ENCODE data around the gene GPR180. TPM values are rescaled to one million over a fixed set of nuclear protein-coding genes. Genes with fewer than 3 reads are reported as not detected.
"Not testable (repeated sequence)": the region's sequence is repeated elsewhere in the genome, so short reads cannot be mapped to it uniquely, and the experiment has no call there.

The GPR180 gene
- total RNA-seq, 1 experiment from 2014 or later, result 11.5 TPM

- no peak for DNase-seq
- no peak overlapping the region for H3K9ac ChIP-seq (ENCODE audit: low read length)
- H3K36me3 ChIP-seq (ENCODE audit: insufficient read depth, low read length), result no peaks in the 10 kb centered on the region
- H3K4me2 ChIP-seq (ENCODE audit: low read depth, low read length, poor library complexity, severe bottlenecking), result no peak overlapping the region
- no peak overlapping the region for H3K27ac ChIP-seq (ENCODE audit: low read length)
- no peaks in the 10 kb centered on the region for H3K9me3 ChIP-seq (ENCODE audit: low read length)
- no peaks in the 10 kb centered on the region for H4K20me1 ChIP-seq (ENCODE audit: insufficient read depth, low read depth, low read length)
- H3K79me2 ChIP-seq (ENCODE audit: low read length), result no peaks in the 10 kb centered on the region
- no peak overlapping the region for H2AFZ ChIP-seq (ENCODE audit: low read length)
- no peaks in the 10 kb centered on the region for H3K9me2 ChIP-seq (replicated peaks; ENCODE audit: insufficient read depth, low read length)
- H3K4me1 ChIP-seq (ENCODE audit: low read length), result no peaks in the 10 kb centered on the region
- no peaks in the 10 kb centered on the region for H3K27me3 ChIP-seq (ENCODE audit: low read length)
- no peak overlapping the region for H3K4me3 ChIP-seq (ENCODE audit: low read length)
These were observed 35.4 kb downstream of the GPR180 start for GRCh38 chr13:94636942-94637578.

- H3K4me3 ChIP-seq (ENCODE audit: low read length); H3K27ac ChIP-seq (ENCODE audit: low read length); H3K9me3 ChIP-seq (ENCODE audit: low read length); H4K20me1 ChIP-seq (ENCODE audit: insufficient read depth, low read depth, low read length); H3K36me3 ChIP-seq (ENCODE audit: insufficient read depth, low read length); H3K4me2 ChIP-seq (ENCODE audit: low read depth, low read length, poor library complexity, severe bottlenecking); H3K9me2 ChIP-seq (replicated peaks; ENCODE audit: insufficient read depth, low read length); H3K9ac ChIP-seq (ENCODE audit: low read length); H3K4me1 ChIP-seq (ENCODE audit: low read length); H3K79me2 ChIP-seq (ENCODE audit: low read length); H3K27me3 ChIP-seq (ENCODE audit: low read length); DNase-seq; H2AFZ ChIP-seq (ENCODE audit: low read length): not testable (repeated sequence)
These were observed 36.0 kb downstream of the GPR180 start for GRCh38 chr13:94637677-94638076.

GRCh38 chr13:94640721-94641120 lies 39.1 kb downstream of the GPR180 start:
- Histone ChIP-seq H4K20me1 (ENCODE audit: insufficient read depth, low read depth, low read length) (no peaks in the 10 kb centered on the region), H3K4me2 (ENCODE audit: low read depth, low read length, poor library complexity, severe bottlenecking) (no peak overlapping the region), H3K9ac (ENCODE audit: low read length) (no peak overlapping the region), H3K9me3 (ENCODE audit: low read length) (no peaks in the 10 kb centered on the region), H3K27ac (ENCODE audit: low read length) (no peak overlapping the region), H3K36me3 (ENCODE audit: insufficient read depth, low read length) (no peaks in the 10 kb centered on the region), H3K4me3 (ENCODE audit: low read length) (no peak overlapping the region), H2AFZ (ENCODE audit: low read length) (no peak overlapping the region), H3K79me2 (ENCODE audit: low read length) (no peaks in the 10 kb centered on the region), H3K27me3 (ENCODE audit: low read length) (no peaks in the 10 kb centered on the region), H3K4me1 (ENCODE audit: low read length) (0 out of 2 replicates have a peak, but pooled peaks cover 2% of the 10 kb centered on the region), H3K9me2 (replicated peaks; ENCODE audit: insufficient read depth, low read length) (no peaks in the 10 kb centered on the region)
- DNase-seq, result no peak

- no peaks in the 10 kb centered on the region for H3K79me2 ChIP-seq (ENCODE audit: low read length)
- no peaks in the 10 kb centered on the region for H3K36me3 ChIP-seq (ENCODE audit: insufficient read depth, low read length)
- H3K4me3 ChIP-seq (ENCODE audit: low read length), result no peak overlapping the region
- no peaks in the 10 kb centered on the region for H3K9me2 ChIP-seq (replicated peaks; ENCODE audit: insufficient read depth, low read length)
- H3K27ac ChIP-seq (ENCODE audit: low read length), result no peak overlapping the region
- H2AFZ ChIP-seq (ENCODE audit: low read length), result no peak overlapping the region
- H3K9ac ChIP-seq (ENCODE audit: low read length), result no peak overlapping the region
- no peaks in the 10 kb centered on the region for H3K9me3 ChIP-seq (ENCODE audit: low read length)
- no peak for DNase-seq
- no peak overlapping the region for H3K4me2 ChIP-seq (ENCODE audit: low read depth, low read length, poor library complexity, severe bottlenecking)
- H3K27me3 ChIP-seq (ENCODE audit: low read length), result no peaks in the 10 kb centered on the region
- no peaks in the 10 kb centered on the region for H4K20me1 ChIP-seq (ENCODE audit: insufficient read depth, low read depth, low read length)
- H3K4me1 ChIP-seq (ENCODE audit: low read length), result 0 out of 2 replicates have a peak, but pooled peaks cover 2% of the 10 kb centered on the region
These were observed 39.8 kb downstream of the GPR180 start for GRCh38 chr13:94641409-94641941.

GRCh38 chr13:94646904-94647303 lies 45.2 kb downstream of the GPR180 start:
- Histone ChIP-seq H3K4me1 (ENCODE audit: low read length) (0 out of 2 replicates have a peak, but pooled peaks cover 2% of the 10 kb centered on the region), H3K4me3 (ENCODE audit: low read length) (no peak overlapping the region), H3K4me2 (ENCODE audit: low read depth, low read length, poor library complexity, severe bottlenecking) (no peak overlapping the region), H3K9me2 (replicated peaks; ENCODE audit: insufficient read depth, low read length) (no peaks in the 10 kb centered on the region), H3K27me3 (ENCODE audit: low read length) (no peaks in the 10 kb centered on the region), H4K20me1 (ENCODE audit: insufficient read depth, low read depth, low read length) (no peaks in the 10 kb centered on the region), H3K79me2 (ENCODE audit: low read length) (no peaks in the 10 kb centered on the region), H3K9me3 (ENCODE audit: low read length) (no peaks in the 10 kb centered on the region), H3K36me3 (ENCODE audit: insufficient read depth, low read length) (no peaks in the 10 kb centered on the region), H3K27ac (ENCODE audit: low read length) (no peak overlapping the region), H3K9ac (ENCODE audit: low read length) (no peak overlapping the region), H2AFZ (ENCODE audit: low read length) (no peak overlapping the region)
- no peak for DNase-seq

- Histone ChIP-seq H4K20me1 (ENCODE audit: insufficient read depth, low read depth, low read length) (no peaks in the 10 kb centered on the region), H3K9me2 (replicated peaks; ENCODE audit: insufficient read depth, low read length) (no peaks in the 10 kb centered on the region), H3K27me3 (ENCODE audit: low read length) (no peaks in the 10 kb centered on the region), H3K4me2 (ENCODE audit: low read depth, low read length, poor library complexity, severe bottlenecking) (no peak overlapping the region), H3K4me3 (ENCODE audit: low read length) (no peak overlapping the region), H3K9me3 (ENCODE audit: low read length) (no peaks in the 10 kb centered on the region), H3K4me1 (ENCODE audit: low read length) (no peaks in the 10 kb centered on the region), H3K27ac (ENCODE audit: low read length) (no peak overlapping the region), H3K79me2 (ENCODE audit: low read length) (no peaks in the 10 kb centered on the region), H3K9ac (ENCODE audit: low read length) (no peak overlapping the region), H2AFZ (ENCODE audit: low read length) (no peak overlapping the region), H3K36me3 (ENCODE audit: insufficient read depth, low read length) (no peaks in the 10 kb centered on the region)
- no peak for DNase-seq
These were observed 54.5 kb downstream of the GPR180 start for GRCh38 chr13:94656176-94656575.

- no peaks in the 10 kb centered on the region for H3K4me1 ChIP-seq (ENCODE audit: low read length)
- DNase-seq, result no peak
- no peak overlapping the region for H3K27ac ChIP-seq (ENCODE audit: low read length)
- H3K4me3 ChIP-seq (ENCODE audit: low read length), result no peak overlapping the region
- no peaks in the 10 kb centered on the region for H3K9me2 ChIP-seq (replicated peaks; ENCODE audit: insufficient read depth, low read length)
- no peaks in the 10 kb centered on the region for H3K27me3 ChIP-seq (ENCODE audit: low read length)
- H3K79me2 ChIP-seq (ENCODE audit: low read length), result no peaks in the 10 kb centered on the region
- no peak overlapping the region for H3K9ac ChIP-seq (ENCODE audit: low read length)
- H3K9me3 ChIP-seq (ENCODE audit: low read length), result no peaks in the 10 kb centered on the region
- no peak overlapping the region for H2AFZ ChIP-seq (ENCODE audit: low read length)
- H3K36me3 ChIP-seq (ENCODE audit: insufficient read depth, low read length), result no peaks in the 10 kb centered on the region
- H4K20me1 ChIP-seq (ENCODE audit: insufficient read depth, low read depth, low read length), result no peaks in the 10 kb centered on the region
- H3K4me2 ChIP-seq (ENCODE audit: low read depth, low read length, poor library complexity, severe bottlenecking), result no peak overlapping the region
These were observed 55.1 kb downstream of the GPR180 start for GRCh38 chr13:94656766-94657165.

GRCh38 chr13:94657167-94657566 lies 55.5 kb downstream of the GPR180 start:
- Histone ChIP-seq H3K4me2 (ENCODE audit: low read depth, low read length, poor library complexity, severe bottlenecking) (no peak overlapping the region), H3K27ac (ENCODE audit: low read length) (no peak overlapping the region), H3K9me3 (ENCODE audit: low read length) (no peaks in the 10 kb centered on the region), H3K4me1 (ENCODE audit: low read length) (no peaks in the 10 kb centered on the region), H3K27me3 (ENCODE audit: low read length) (no peaks in the 10 kb centered on the region), H2AFZ (ENCODE audit: low read length) (no peak overlapping the region), H3K36me3 (ENCODE audit: insufficient read depth, low read length) (no peaks in the 10 kb centered on the region), H3K9ac (ENCODE audit: low read length) (no peak overlapping the region), H3K79me2 (ENCODE audit: low read length) (no peaks in the 10 kb centered on the region), H3K9me2 (replicated peaks; ENCODE audit: insufficient read depth, low read length) (no peaks in the 10 kb centered on the region), H3K4me3 (ENCODE audit: low read length) (no peak overlapping the region), H4K20me1 (ENCODE audit: insufficient read depth, low read depth, low read length) (no peaks in the 10 kb centered on the region)
- DNase-seq, result no peak
